HG02870 (cell line): Measurements from ENCODE around the gene BPIFB4.

Experiments used
- ATAC-seq: cut with Tn5 transposase; IDR thresholded peaks from one replicate; pipeline ENCODE4 v1.9.1; 2021; ENCODE audit warnings: mild to moderate bottlenecking, moderate library complexity; ENCODE audit not compliant: unreplicated experiment

BPIFB4 gene

GRCh38 chr20:33059741-33060390, 19.6 kb upstream of the BPIFB4 start:
- ATAC-seq = no peak

GRCh38 chr20:33061658-33062028, 17.8 kb upstream of the BPIFB4 start:
- ATAC-seq = no peak

GRCh38 chr20:33062105-33062824, 17.2 kb upstream of the BPIFB4 start:
- no peak for ATAC-seq

GRCh38 chr20:33062825-33063149, 16.7 kb upstream of the BPIFB4 start:
- no peak for ATAC-seq

GRCh38 chr20:33063271-33063670, 16.2 kb upstream of the BPIFB4 start:
- ATAC-seq = no peak

GRCh38 chr20:33064572-33065287, 14.7 kb upstream of the BPIFB4 start:
- ATAC-seq = no peak

- no peak for ATAC-seq
Observed at GRCh38 chr20:33065785-33066184, 13.7 kb upstream of the BPIFB4 start.

GRCh38 chr20:33067806-33068205, 11.6 kb upstream of the BPIFB4 start:
- ATAC-seq = no peak

- ATAC-seq = no peak
Observed at GRCh38 chr20:33068251-33068939, 11.0 kb upstream of the BPIFB4 start.

- no peak for ATAC-seq
Observed at GRCh38 chr20:33069673-33070072, 9.8 kb upstream of the BPIFB4 start.

- no peak for ATAC-seq
Observed at GRCh38 chr20:33070111-33071053, 9.1 kb upstream of the BPIFB4 start.

- ATAC-seq = no peak
Observed at GRCh38 chr20:33071198-33071597, 8.2 kb upstream of the BPIFB4 start.

- no peak for ATAC-seq
Observed at GRCh38 chr20:33072362-33072761, 7.1 kb upstream of the BPIFB4 start.

GRCh38 chr20:33072813-33073212, 6.6 kb upstream of the BPIFB4 start:
- no peak for ATAC-seq

- ATAC-seq = no peak
Observed at GRCh38 chr20:33074675-33075074, 4.8 kb upstream of the BPIFB4 start.

- no peak for ATAC-seq
Observed at GRCh38 chr20:33075281-33075680, 4.2 kb upstream of the BPIFB4 start.

GRCh38 chr20:33076662-33077372, 2.6 kb upstream of the BPIFB4 start:
- no peak for ATAC-seq

GRCh38 chr20:33081411-33082154, 2.1 kb downstream of the BPIFB4 start:
- ATAC-seq = no peak

GRCh38 chr20:33082546-33082945, 3.1 kb downstream of the BPIFB4 start:
- no peak for ATAC-seq
